ENCODE measurements around the gene RIPPLY1. TPM values are rescaled to one million over a fixed set of nuclear protein-coding genes. Genes with fewer than 3 reads are reported as not detected.

RIPPLY1 gene
- total RNA-seq (2022; extraction: Qiagen RNA extraction; ENCODE audit: low read depth): 0.11 TPM in 1 of 5 replicates, not detected in the others

GRCh38 chrX:106903291-106903824, at the start of gene RIPPLY1:
Gene RIPPLY1 (minus strand): TSS chrX:106903341. CDS start chrX:106903287, 54 bp downstream.

GRCh38 chrX:106919932-106920452, 16.9 kb upstream of the RIPPLY1 start, which contains the start of gene CLDN2:
Gene CLDN2 (plus strand): TSS chrX:106920402. CDS start chrX:106928229, 7,827 bp downstream.

Other genes with a start within 250 kb of the RIPPLY1 start
- gene RNF128, start 176.6 kb downstream of the RIPPLY1 start, total RNA-seq (2022; extraction: Qiagen RNA extraction; ENCODE audit: low read depth): 0.05 to 0.06 TPM (median 0.06 TPM) in 3 of 5 replicates, not detected in the others
- 0.88 to 1.6 TPM (median 1.3 TPM) in 5 replicates for gene TBC1D8B, start 100.7 kb downstream of the RIPPLY1 start, total RNA-seq (2022; extraction: Qiagen RNA extraction; ENCODE audit: low read depth)
- 5.8 to 8.3 TPM (median 7.4 TPM) in 5 replicates for gene CLDN2, start 17.1 kb upstream of the RIPPLY1 start, total RNA-seq (2022; extraction: Qiagen RNA extraction; ENCODE audit: low read depth)
- gene MORC4, start 96.9 kb upstream of the RIPPLY1 start, total RNA-seq (2022; extraction: Qiagen RNA extraction; ENCODE audit: low read depth): 30.9 to 42.0 TPM (median 33.9 TPM) in 5 replicates
- 8.3 to 13.0 TPM (median 11.1 TPM) in 5 replicates for gene RBM41, start 215.5 kb upstream of the RIPPLY1 start, total RNA-seq (2022; extraction: Qiagen RNA extraction; ENCODE audit: low read depth)

Data from A549 treated with GW870086 at 1 μM for 4 hours (cell line).